ENCODE results near the gene CFAP69.
A peak's percentile ranks its signal among the peaks of the same experiment; 100 is the strongest.

CFAP69 gene, protein sequence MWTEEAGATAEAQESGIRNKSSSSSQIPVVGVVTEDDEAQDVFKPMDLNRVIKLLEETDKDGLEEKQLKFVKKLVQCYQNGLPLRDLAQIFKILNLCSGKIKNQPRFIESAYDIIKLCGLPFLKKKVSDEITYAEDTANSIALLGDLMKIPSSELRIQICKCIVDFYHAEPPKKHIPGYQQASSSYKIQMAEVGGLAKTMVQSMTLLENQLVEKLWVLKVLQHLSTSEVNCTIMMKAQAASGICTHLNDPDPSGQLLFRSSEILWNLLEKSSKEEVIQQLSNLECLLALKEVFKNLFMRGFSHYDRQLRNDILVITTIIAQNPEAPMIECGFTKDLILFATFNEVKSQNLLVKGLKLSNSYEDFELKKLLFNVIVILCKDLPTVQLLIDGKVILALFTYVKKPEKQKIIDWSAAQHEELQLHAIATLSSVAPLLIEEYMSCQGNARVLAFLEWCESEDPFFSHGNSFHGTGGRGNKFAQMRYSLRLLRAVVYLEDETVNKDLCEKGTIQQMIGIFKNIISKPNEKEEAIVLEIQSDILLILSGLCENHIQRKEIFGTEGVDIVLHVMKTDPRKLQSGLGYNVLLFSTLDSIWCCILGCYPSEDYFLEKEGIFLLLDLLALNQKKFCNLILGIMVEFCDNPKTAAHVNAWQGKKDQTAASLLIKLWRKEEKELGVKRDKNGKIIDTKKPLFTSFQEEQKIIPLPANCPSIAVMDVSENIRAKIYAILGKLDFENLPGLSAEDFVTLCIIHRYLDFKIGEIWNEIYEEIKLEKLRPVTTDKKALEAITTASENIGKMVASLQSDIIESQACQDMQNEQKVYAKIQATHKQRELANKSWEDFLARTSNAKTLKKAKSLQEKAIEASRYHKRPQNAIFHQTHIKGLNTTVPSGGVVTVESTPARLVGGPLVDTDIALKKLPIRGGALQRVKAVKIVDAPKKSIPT

DNA sequence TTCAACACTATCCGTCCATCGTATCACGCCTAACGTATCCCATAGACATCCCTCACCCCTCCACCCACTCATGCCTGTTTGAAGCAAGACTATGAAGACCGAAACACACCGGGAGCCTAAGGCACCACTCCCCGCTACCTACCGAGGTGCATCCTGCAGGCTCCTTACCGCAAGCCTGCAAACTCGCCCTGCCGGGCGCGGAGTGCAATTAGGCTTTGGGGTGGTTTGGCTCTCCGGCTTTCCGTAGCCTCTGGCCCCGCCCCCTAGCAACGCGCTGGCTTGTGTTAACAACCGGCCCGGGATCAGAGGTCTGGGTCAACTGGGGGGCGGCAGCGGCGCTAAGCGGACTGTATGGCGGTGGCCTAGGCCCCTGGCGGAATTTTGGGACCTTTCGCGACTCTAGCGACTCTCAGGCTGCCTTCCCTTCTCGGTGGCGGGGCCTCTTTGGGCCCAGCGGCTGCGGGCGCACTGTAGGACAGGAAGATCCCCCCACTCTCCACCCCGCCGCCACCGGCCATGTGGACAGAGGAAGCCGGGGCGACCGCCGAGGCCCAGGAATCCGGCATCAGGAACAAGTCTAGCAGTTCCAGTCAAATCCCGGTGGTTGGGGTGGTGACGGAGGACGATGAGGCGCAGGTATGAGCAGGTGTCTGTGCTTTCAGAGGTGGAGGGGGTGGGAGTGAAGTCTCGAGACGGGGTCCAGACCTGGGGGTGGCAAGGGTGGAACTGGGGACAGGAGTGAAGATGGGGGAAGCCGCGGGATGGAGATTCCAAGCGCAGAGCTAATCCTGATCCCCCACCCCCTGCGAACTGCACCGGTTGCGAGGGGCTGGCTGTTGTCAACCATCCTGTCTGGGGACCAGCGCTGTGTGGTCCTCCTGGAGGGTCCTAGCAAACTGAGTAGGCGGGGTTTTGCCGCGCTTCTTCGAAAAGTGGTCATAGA, at the start of gene CFAP69:
Gene CFAP69, plus strand, starts transcription at position 266 of the 943 bp plus-strand sequence. Its CDS starts 251 bp downstream, at position 517.
- DNase-seq (ENCODE audit: low read depth, low spot score) = peak; percentile 70

DNA sequence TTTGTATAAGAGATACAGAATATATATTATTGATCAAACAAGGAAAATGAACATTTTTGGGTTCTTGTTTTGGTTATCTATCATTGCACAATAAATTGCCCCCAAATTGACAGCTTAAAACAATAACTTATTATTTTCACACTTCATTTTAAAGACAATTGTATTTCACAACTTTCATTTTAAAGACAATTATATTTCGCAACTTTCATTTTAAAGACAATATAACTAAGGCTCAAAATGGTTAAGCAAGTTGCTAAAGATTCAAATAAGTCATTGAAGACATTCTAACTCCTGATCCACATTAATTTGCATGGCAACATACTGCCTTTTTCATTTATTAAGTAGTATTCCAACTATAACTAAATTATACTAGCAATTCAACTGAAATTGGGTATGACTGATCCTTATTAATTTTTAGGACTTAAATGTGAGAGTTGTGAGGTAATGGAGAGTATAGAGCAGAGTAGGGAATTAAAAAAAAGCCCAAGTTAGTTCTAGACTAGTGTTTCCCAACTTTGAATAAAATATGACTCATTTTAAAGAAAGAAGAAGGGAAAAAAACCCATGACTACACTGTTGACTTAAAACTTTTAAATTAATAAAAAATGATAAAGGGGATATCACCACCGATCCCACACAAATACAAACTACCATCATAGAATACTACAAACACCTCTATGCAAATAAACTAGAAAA, 43.3 kb upstream of the CFAP69 start:
- no peak for DNase-seq (ENCODE audit: low read depth, low spot score)

DNA sequence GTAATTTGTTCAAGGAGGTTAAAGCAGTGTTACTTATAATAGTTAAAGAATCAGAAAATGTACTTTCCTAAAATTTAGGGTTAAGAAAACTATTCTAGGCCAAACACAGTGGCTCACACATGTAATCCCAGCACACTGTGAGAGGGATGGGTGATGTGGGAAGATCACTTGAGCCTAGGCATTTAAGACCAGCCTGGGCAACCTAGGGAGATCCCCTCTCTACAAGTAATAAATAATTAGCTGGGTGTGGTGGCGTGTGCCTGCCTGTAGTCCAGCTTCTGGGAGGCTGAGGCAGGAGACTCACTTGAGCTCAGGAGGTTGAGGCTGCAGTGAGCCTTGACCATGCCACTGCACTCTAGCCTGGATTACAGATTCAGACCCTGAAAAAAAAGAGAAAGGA, 37.0 kb upstream of the CFAP69 start:
- DNase-seq (ENCODE audit: low read depth, low spot score) = no peak

DNA sequence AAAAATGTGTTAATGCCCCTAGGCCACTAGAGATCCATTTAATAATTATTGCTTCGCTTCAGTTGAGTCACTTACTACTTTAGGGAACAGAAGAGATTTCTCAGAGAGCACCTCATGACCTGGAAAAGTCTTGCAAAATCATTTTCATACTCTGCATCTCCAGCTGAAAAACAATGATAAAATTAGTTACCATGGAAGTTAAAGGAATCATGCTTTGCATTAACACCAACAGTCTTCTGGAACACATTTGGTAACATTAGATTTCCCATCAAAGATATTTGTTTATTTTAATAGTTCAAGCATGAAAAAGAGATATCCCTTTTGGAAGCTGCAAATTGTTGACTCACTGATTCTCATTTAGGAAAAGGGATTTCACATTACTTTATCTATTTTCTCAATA, 35.2 kb upstream of the CFAP69 start:
- no peak for DNase-seq (ENCODE audit: low read depth, low spot score)

DNA sequence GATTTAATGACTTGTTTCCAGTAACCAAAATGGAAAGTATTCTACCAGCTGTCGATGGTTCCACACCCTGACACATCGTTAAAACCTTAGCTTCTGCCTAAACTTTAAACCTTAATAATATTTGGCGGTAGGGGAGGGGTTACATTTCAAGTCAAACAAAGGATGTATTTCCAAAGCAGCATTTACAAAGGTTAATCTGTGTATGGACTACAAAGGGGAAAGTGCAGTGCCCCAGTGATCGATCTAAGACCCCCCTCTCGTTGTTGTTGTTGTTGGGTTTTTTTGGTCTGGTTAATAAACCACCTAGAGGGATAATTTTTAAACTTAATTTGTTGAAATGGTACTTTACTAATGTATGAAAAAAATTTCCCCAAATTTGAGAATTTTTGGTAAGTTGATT, 34.5 kb upstream of the CFAP69 start:
- no peak for DNase-seq (ENCODE audit: low read depth, low spot score)

DNA sequence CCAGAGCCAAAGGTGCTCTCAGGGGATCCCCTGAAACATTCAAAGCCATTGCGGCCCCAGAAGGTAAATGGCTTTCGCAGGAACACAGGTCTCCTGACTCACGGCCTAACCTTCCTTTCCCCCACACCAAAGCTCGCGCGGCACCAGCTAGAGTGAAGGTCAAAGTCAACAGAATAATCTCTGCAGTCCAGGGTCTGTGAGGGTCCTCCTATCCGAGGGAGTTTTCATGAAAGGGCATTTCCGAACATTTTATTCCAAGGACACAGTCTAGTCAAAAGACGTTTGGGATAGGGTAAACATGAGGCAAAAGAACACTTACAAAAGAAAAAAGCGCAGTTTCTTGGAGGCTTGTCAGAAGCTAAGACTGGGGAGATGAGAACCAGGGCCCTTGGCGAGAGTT, 34.0 kb upstream of the CFAP69 start:
- DNase-seq (ENCODE audit: low read depth, low spot score) = no peak

DNA sequence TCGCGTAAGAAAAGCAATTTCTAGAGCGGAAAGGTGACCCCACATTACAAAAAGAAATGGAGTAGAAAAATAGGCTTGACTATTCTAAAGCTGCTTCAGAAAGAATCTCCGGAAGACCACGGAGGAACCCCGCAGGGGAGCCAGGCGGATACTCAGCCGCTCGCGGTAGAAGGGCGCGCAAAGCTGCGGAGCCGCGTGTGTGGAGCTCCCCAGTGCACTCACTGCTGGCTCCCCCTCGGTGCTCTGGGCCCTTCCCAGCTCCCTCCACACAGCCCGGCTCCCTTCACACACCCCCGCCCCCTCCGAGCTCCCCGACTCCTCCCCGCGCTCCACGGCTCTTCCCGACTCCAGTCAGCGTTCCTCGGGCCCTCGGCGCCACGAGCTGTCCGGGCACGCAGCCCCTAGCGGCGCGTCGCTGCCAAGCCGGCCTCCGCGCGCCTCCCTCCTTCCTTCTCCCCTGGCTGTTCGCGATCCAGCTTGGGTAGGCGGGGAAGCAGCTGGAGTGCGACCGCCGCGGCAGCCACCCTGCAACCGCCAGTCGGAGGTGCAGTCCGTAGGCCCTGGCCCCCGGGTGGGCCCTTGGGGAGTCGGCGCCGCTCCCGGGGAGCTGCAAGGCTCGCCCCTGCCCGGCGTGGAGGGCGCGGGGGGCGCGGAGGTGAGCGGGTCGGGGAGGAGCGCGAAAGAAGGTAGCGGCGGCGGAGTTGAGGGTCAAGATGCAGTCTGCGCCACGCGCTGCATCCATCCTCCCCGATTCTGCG, 33.4 kb upstream of the CFAP69 start, which contains the start of gene STEAP2:
Gene STEAP2, plus strand, starts transcription at position 350 of the 758 bp plus-strand sequence. CDS start 13,343 bp downstream, outside the sequence.
- DNase-seq (ENCODE audit: low read depth, low spot score) = no peak

DNA sequence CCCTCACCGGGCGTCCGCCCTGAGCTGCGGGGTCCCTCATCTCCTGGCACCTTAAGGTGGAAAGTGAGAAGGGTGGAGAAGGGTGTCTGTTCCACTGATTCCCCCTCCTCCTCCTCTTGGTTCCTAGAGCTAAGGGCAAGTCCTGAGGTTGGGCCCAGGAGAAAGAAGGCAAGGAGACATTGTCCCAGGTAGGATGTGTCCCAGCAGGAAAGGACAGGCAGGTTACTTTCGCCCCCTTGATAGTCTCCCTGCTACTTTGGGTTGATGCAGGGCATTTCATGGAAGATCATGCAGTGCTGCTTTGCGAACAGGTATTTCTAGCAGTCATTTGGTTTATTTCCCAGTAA, 32.9 kb upstream of the CFAP69 start:
- no peak for DNase-seq (ENCODE audit: low read depth, low spot score)

DNA sequence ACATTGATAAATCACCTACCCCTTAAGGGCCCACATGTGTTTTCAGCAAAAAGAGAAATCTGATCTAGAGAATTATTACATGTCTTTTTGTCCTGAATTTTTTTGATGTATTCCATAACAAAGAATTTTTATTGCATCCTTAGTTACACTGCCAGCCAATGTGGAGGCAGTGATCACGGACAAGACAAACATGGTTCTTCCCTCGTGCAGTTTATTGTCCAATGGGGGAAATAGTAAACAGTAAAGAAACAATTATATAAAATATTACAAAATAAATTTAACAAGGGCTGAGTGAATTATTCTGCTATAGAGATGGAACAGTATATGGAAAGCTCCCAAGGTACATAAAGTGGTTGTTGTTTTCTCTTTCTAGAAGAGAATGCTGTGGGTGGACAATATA, 31.5 kb upstream of the CFAP69 start:
- DNase-seq (ENCODE audit: low read depth, low spot score) = no peak

DNA sequence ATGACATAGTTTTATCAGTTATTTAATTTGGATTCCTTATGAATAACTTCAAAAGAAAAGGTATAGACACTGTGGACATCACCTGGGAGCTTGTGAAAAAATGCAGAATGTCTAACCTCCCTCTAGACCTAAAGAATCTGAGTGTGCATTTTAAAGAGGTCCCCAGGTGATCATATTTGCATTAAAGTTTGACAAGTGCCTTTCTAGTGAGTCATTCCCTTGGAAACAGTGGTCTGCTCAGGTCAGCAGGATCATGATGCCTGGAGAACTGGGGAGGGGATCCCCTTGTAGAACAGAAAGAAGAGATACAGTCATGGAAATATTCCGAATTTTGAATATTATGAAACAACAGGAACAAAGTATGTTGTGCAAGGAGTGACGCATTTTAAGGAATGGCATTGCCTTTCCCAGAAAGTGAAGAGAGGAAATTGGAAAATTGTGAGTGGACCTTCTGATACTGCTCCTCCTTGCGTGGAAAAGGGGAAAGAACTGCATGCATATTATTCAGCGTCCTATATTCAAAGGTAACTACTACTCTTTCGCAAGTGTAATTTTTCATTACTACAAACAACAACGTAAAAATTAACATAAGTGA, 28.8 kb upstream of the CFAP69 start:
- DNase-seq (ENCODE audit: low read depth, low spot score) = no peak

DNA sequence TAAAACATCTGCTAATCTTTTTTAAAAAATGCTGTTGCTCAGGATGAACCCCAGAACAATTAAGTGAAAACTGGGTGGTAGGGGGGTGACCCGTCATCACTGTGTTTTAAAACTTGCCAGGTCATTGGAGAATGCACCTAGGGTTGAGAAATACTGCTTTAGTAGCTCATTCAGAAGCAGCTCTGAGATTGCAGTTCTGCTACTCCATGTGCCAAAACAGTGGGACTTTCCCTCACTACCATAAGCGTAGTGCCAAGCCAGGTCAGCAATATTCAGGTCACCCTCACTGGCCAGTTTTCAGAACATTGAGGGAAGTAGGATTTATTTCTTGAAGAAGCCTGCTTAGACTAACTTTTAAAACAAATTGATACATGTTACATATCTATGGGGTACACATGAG, 28.2 kb upstream of the CFAP69 start:
- DNase-seq (ENCODE audit: low read depth, low spot score) = no peak

DNA sequence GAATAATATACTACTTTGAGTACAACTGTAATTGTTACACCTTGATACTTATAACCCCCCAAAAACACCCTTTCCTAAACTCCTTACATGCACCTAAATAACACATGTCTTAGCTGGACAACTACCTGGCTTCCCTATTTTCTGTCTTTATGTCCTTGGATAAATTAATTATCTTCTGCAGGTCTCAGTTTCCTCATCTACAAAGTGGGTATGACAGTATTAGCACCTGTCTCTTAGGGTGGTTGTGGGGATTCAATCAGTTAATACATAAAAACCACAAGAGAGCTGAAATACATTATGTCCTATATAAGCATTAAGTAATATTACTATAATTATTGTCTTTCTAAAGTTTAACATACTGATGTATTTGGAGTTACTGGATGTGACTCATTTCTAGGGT, 22.6 kb upstream of the CFAP69 start:
- no peak for DNase-seq (ENCODE audit: low read depth, low spot score)

DNA sequence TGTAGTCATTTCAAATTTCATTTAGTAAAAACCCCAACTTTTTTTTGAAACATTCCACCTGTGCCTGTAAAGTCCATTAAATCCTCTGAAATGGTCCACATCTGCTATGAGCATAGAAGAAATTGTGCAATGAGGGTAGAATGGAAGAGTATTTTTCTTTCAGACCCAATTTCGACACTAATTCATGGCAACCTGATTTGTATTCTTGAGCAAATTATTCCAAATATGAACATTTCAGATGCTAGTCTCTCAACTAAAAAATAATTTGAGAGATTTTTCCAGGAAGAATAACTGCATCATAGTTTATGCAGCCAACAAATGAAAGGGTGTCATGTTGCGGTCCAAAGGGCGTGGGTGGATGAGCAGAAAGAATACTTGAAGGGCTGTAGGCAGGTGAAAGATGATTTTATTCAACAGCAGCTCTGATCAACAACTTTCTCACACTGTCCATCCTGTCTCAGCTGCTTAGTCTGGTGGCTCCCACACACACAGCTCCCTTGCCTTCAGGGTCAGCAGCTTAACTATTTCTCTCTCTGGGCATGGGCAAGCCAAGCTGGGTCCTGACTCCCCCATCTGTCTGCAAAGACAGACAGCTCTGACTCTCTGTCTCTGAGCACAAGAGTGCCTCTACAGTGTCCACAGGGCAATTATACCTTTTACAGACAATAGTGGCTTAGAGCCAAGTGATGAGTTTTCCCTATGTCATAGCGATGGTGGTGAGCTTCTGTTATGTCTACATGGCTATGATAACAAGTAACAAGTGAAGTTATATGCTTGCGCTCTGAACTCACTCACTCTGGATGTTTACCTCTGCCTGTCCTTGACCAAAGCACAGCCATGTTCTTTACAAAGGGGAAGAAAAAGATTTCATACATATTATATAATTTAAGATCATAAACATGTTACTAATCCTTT, 21.9 kb upstream of the CFAP69 start:
- no peak for DNase-seq (ENCODE audit: low read depth, low spot score)

DNA sequence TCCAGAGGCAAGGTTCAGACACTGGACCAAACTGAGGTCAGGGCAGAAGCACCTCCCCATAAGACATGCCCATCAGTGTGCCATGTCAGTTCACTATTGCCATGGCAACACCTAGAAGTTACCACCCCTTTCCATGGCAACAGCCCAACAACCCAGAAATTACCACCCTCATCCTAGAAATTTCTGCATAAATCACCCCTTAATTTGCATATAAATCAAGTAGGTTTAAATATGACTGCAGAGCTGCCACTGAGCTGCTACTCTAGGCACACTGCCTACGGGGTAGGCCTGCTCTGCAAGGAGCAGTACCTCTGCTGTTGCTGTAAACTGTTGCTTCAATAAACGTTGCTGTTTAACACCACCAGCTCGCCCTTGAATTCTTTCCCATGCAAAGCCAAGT, 20.8 kb upstream of the CFAP69 start:
- DNase-seq (ENCODE audit: low read depth, low spot score) = no peak

DNA sequence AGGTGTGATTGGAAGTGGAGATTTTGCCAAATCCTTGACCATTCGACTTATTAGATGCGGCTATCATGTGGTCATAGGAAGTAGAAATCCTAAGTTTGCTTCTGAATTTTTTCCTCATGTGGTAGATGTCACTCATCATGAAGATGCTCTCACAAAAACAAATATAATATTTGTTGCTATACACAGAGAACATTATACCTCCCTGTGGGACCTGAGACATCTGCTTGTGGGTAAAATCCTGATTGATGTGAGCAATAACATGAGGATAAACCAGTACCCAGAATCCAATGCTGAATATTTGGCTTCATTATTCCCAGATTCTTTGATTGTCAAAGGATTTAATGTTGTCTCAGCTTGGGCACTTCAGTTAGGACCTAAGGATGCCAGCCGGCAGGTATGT, 19.8 kb upstream of the CFAP69 start:
- no peak for DNase-seq (ENCODE audit: low read depth, low spot score)

DNA sequence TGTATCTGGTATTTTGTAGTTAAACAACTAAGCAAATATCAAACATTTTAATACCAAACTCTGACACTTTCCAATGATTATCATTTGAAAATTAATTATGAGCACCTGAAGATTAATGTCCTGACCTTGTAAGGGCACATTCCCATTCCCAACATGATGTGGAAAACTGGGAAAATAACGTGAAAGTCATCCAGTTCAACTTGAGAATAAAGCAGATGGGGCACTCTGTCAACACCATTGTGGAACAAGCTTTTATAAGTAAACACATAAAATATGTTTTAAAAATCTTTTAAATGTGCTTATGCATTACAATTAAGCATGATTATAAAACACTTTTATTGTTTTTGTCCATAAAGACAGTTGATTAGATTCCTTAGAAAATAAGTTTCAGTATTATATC, 19.4 kb upstream of the CFAP69 start:
- DNase-seq (ENCODE audit: low read depth, low spot score) = no peak

DNA sequence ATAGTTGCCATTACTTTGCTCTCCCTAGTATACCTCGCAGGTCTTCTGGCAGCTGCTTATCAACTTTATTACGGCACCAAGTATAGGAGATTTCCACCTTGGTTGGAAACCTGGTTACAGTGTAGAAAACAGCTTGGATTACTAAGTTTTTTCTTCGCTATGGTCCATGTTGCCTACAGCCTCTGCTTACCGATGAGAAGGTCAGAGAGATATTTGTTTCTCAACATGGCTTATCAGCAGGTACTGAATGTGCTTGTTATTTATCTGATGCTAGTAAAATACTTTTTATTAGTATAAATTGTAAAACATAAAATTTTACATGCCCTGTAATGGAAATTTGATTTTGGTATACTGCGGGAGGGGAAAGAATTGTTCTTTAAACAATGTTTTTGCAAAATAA, 17.7 kb upstream of the CFAP69 start:
- no peak for DNase-seq (ENCODE audit: low read depth, low spot score)

DNA sequence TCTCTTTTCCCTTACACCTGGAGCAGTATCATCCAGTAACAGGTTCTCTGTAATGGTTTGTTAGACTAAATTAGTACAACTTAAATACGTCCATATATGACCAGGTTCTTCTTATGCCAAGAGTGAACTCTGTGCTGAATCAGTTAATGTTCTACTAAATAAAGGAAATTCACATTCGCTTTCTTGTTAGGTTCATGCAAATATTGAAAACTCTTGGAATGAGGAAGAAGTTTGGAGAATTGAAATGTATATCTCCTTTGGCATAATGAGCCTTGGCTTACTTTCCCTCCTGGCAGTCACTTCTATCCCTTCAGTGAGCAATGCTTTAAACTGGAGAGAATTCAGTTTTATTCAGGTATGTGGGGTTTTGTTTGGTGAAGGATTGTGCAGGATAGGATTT, 15.3 kb upstream of the CFAP69 start:
- no peak for DNase-seq (ENCODE audit: low read depth, low spot score)

DNA sequence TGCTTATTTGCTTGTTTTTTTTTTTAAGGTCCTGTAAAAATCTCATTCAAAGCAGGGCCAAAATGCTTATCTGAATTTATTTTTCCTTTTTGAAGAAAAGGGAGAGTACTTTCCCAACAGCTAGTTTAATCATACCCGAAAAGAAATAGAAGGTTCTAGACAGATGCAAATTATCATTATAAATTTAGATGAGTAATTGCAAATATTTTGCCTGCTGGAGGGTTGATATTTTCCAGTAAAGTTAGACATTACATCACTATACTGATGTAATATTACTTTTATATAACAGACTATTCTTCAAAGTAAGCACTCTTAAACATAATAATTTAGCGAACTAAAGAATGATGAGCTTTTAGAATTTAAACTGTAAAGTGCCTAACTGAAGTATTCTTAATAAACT, 14.1 kb upstream of the CFAP69 start:
- no peak for DNase-seq (ENCODE audit: low read depth, low spot score)
